GM12872 (cell line): Measurements from ENCODE around the gene MICAL2.

Experiments
- TF ChIP-seq, protein P1 (sequence below): IDR thresholded peaks from 3 replicates; pipeline ENCODE4 v1.5.1; 2011; ENCODE audit warnings: low read depth, mild to moderate bottlenecking, low read length, moderate library complexity; ENCODE audit not compliant: insufficient read depth

Gene MICAL2

GRCh38 chr11:12088531-12088930, 21.9 kb upstream of the MICAL2 start:
- TF ChIP-seq, protein P1, sequence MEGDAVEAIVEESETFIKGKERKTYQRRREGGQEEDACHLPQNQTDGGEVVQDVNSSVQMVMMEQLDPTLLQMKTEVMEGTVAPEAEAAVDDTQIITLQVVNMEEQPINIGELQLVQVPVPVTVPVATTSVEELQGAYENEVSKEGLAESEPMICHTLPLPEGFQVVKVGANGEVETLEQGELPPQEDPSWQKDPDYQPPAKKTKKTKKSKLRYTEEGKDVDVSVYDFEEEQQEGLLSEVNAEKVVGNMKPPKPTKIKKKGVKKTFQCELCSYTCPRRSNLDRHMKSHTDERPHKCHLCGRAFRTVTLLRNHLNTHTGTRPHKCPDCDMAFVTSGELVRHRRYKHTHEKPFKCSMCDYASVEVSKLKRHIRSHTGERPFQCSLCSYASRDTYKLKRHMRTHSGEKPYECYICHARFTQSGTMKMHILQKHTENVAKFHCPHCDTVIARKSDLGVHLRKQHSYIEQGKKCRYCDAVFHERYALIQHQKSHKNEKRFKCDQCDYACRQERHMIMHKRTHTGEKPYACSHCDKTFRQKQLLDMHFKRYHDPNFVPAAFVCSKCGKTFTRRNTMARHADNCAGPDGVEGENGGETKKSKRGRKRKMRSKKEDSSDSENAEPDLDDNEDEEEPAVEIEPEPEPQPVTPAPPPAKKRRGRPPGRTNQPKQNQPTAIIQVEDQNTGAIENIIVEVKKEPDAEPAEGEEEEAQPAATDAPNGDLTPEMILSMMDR = no peak

DNA sequence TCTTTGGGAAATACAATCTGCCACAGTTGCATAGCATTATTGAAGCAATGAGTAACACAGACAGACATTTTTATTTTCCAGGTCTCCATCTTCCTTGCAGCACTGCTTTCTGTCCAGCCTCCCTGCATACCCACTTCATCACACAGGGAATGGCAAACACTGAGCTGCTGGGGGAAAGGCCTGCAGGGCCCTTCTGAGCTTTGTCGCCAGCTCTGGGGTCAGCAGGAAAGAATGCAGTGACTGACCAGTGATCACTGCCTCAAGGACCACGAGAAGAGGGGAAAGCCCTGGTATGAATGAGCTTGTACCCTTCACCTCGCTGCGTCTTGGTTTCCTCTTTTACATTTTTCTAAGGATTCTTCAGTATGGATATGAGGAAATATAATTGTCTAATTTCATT, 21.3 kb upstream of the MICAL2 start:
- TF ChIP-seq, protein P1 = no peak

DNA sequence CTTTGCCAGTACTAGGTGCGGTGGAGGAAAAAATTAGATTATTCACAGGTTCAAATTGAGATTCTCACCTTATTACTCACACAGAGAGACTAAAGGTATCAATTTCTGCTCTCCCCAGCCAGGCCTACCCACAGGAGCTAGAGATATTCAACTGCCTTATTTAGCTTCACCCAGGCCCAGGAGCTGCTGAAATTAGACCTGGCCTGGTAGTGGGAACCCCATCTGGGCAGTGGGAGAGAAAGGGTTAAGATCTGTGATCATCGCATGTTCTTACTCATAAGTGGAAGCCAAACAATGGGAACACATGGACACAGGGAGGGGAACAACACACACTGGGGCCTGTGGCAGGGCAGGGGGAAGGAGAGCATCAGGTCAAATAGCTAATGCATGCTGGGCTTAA, 20.9 kb upstream of the MICAL2 start:
- TF ChIP-seq, protein P1 = no peak

DNA sequence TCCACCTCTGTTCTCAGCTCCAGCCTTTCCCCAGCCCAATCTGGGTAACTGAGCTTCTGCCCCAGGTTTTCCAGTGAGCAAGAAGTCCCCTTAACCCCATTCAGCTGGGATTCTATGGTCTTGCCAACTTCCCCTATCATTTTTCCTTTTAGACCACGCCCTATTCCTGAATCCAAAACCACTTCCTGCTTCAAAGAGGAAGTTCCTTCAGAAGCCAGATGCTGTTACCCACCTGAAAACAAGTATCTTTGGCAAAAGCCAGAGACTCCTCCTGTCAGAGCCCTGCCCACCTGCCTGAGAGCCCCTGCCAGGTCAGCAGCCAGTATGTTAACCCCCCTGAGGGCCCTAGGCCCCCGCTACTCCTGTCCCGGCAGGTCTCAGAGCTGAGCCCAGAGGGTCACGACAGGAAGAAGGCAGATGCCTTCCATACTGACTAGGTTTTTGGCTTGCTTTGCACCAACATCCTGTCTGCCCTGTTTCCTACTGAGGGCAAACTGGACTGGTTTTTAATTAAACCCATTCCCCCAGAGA, 20.3 kb upstream of the MICAL2 start:
- TF ChIP-seq, protein P1 = no peak

DNA sequence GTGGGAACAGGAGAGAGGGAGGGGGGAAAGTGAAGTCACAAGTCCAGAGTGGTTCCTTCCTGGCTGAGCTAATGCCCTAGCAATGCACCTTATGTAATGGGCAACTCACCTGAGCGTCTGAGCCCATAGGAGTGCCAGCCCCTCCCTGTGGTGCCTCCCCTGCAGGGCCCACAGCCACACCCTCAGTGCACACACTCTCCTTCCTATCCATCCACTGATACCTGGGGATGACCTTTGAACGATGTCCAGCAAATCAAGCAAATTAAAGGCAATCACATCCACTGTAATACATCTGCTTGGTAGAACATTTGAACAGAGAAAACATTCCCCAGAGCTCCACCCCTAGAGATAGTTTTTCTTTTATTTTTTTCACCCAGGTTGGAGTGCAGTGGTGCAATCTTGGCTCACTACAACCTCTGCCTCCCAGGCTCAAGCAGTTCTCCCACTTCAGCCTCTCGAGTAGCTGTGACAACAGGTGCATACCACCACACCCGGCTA, 19.6 kb upstream of the MICAL2 start:
- TF ChIP-seq, protein P1 = no peak

GRCh38 chr11:12091956-12092558, 18.3 kb upstream of the MICAL2 start:
- TF ChIP-seq, protein P1 = no peak

GRCh38 chr11:12092714-12093113, 17.7 kb upstream of the MICAL2 start:
- TF ChIP-seq, protein P1 = no peak
